H1 (cell line): Measurements from ENCODE around the gene SLPI. TPM values are rescaled to one million over a fixed set of nuclear protein-coding genes. Genes with fewer than 3 reads are reported as not detected.
A peak's percentile ranks its signal among the peaks of the same experiment; 100 is the strongest.

Experiments used
- CTCF ChIA-PET: fragments of 300-600 bp; sonication (Branson Sonifier 250); formaldehyde crosslinking; loops from one replicate; lab custom pipeline; 2021; ENCODE audit not compliant: partially characterized antibody; lab: Charles Lee
- POLR2A ChIA-PET: fragments of 300-600 bp; sonication (Branson Sonifier 250); formaldehyde crosslinking; loops from one replicate; lab custom pipeline; 2021; ENCODE audit warnings: inconsistent platforms; ENCODE audit not compliant: partially characterized antibody; lab: Charles Lee
- DNase-seq, 2 experiments: peaks; one replicate each; pipeline versions ENCODE4 v3.0.0 to v3.0.0-alpha.2; 2010 to 2022; ENCODE audit warnings: low spot score in 2 of 2, low read depth in 1 of 2, mixed read lengths in 1 of 2
- FAIRE-seq: peaks from 2 replicates; lab custom pipeline; 2011; peaks lifted over from hg19 to GRCh38; lab: Jason Lieb, UNC
- H2AFZ ChIP-seq: 2 replicates; pipeline ENCODE4 v1.8.1; 2012; ENCODE audit warnings: low read length, inconsistent platforms
- H2AK5ac ChIP-seq: 2 replicates; pipeline ENCODE4 v1.6.1; 2013; ENCODE audit warnings: low read depth, low read length
- H2BK120ac ChIP-seq: replicated peaks from 2 replicates; pipeline ENCODE3; 2013; ENCODE audit warnings: low read depth, low read length, inconsistent platforms
- H2BK12ac ChIP-seq: 2 replicates; pipeline ENCODE4 v1.6.1; 2013; ENCODE audit warnings: low read depth, low read length
- H2BK15ac ChIP-seq: 2 replicates; pipeline ENCODE4 v1.6.1; 2013; ENCODE audit warnings: low read length
- H2BK20ac ChIP-seq: 2 replicates; pipeline ENCODE4 v1.6.1; 2013; ENCODE audit warnings: low read length
- H2BK5ac ChIP-seq: 2 replicates; pipeline ENCODE4 v1.6.1; 2013; ENCODE audit warnings: low read depth, low read length
- H3K14ac ChIP-seq: 2 replicates; pipeline ENCODE4 v1.6.1; 2013; ENCODE audit warnings: inconsistent platforms; ENCODE audit not compliant: insufficient read length
- H3K18ac ChIP-seq: 2 replicates; pipeline ENCODE4 v1.6.1; 2013; ENCODE audit warnings: low read length; ENCODE audit errors: extremely low read depth
- H3K23ac ChIP-seq: 2 replicates; pipeline ENCODE4 v1.6.1; 2013; ENCODE audit warnings: inconsistent platforms; ENCODE audit not compliant: insufficient read length
- H3K23me2 ChIP-seq: 2 replicates; pipeline ENCODE4 v1.6.1; 2013; ENCODE audit warnings: low read depth, low read length
- H3K27ac ChIP-seq: 2 replicates; pipeline ENCODE4 v1.6.1; 2011; ENCODE audit warnings: low read depth, low read length, inconsistent platforms
- H3K27me3 ChIP-seq, 4 experiments: replicated peaks in 1 of 4; 1 replicate in 1 of 4; 2 replicates in 3 of 4; pipeline versions ENCODE4 v1.6.1 to v1.8.1; 2011 to 2013; ENCODE audit warnings: low read length in 3 of 4, mild to moderate bottlenecking in 3 of 4, inconsistent platforms in 2 of 4, mixed read lengths in 2 of 4, moderate library complexity in 1 of 4; ENCODE audit not compliant: control insufficient read depth in 3 of 4, insufficient read depth in 3 of 4; ENCODE audit errors: extremely low read depth in 1 of 4
- H3K36me3 ChIP-seq, 4 experiments: 2 replicates each; pipeline versions ENCODE4 v1.6.1 to v1.8.1; 2011 to 2013; ENCODE audit warnings: mild to moderate bottlenecking in 4 of 4, low read length in 3 of 4, moderate library complexity in 2 of 4, control low read depth in 1 of 4, inconsistent platforms in 1 of 4; ENCODE audit not compliant: insufficient read depth in 4 of 4, control insufficient read depth in 2 of 4
- H3K4ac ChIP-seq: replicated peaks from 2 replicates; pipeline ENCODE3; 2013; ENCODE audit warnings: low read length, low read depth, mixed read lengths, inconsistent platforms; ENCODE audit not compliant: insufficient read length
- H3K4me1 ChIP-seq, 4 experiments: replicated peaks in 1 of 4; 1 replicate in 1 of 4; 2 replicates in 3 of 4; pipeline versions ENCODE4 v1.6.1 to v1.8.1; 2011 to 2013; ENCODE audit warnings: low read length in 3 of 4, inconsistent platforms in 2 of 4, mixed read lengths in 1 of 4; ENCODE audit not compliant: insufficient read depth in 4 of 4, control insufficient read depth in 3 of 4
- H3K4me2 ChIP-seq, 2 experiments: 2 replicates each; pipeline versions ENCODE4 v1.6.1 to v1.8.1; 2011 to 2013; ENCODE audit warnings: low read depth in 2 of 2, low read length in 2 of 2, control low read depth in 1 of 2, inconsistent platforms in 1 of 2, mild to moderate bottlenecking in 1 of 2; ENCODE audit not compliant: insufficient read depth in 1 of 2
- H3K4me3 ChIP-seq, 4 experiments: fragments of 200-600, 300-600 bp in 1 of 4; sonication (generic), shearing (Covaris generic), sonication (Bioruptor Twin) in 1 of 4; 2 replicates each; pipeline versions ENCODE4 v1.5.1 to v1.8.1; 2011 to 2016; ENCODE audit warnings: low read length in 4 of 4, low read depth in 3 of 4, control low read depth in 2 of 4, inconsistent platforms in 2 of 4, mild to moderate bottlenecking in 2 of 4, mixed read lengths in 1 of 4, moderate library complexity in 1 of 4; ENCODE audit not compliant: insufficient read depth in 2 of 4; ENCODE audit errors: extremely low read depth in 1 of 4
- H3K56ac ChIP-seq: replicated peaks from 2 replicates; pipeline ENCODE3; 2013; ENCODE audit warnings: low read depth, mild to moderate bottlenecking, mixed read lengths, low read length, inconsistent platforms; ENCODE audit not compliant: insufficient read length
- H3K79me1 ChIP-seq: 2 replicates; pipeline ENCODE4 v1.6.1; 2013; ENCODE audit warnings: low read depth, low read length, control low read depth
- H3K79me2 ChIP-seq, 2 experiments: 2 replicates each; pipeline versions ENCODE4 v1.6.1 to v1.8.1; 2012 to 2013; ENCODE audit warnings: low read length in 2 of 2, mild to moderate bottlenecking in 2 of 2, inconsistent platforms in 1 of 2; ENCODE audit not compliant: insufficient read depth in 2 of 2, control insufficient read depth in 1 of 2
- H3K9ac ChIP-seq, 4 experiments: replicated peaks in 1 of 4; 1 replicate in 1 of 4; 2 replicates in 3 of 4; pipeline versions ENCODE4 v1.6.1 to v1.8.1; 2011 to 2013; ENCODE audit warnings: low read depth in 3 of 4, low read length in 3 of 4, control low read depth in 2 of 4, mild to moderate bottlenecking in 2 of 4, moderate library complexity in 2 of 4, inconsistent platforms in 1 of 4; ENCODE audit errors: extremely low read depth in 1 of 4
- H3K9me3 ChIP-seq, 2 experiments: 2 replicates each; pipeline versions ENCODE4 v1.6.1 to v1.8.1; 2012 to 2013; ENCODE audit warnings: mild to moderate bottlenecking in 2 of 2, moderate library complexity in 2 of 2, control low read depth in 1 of 2, inconsistent platforms in 1 of 2, low read depth in 1 of 2, low read length in 1 of 2, mixed read lengths in 1 of 2; ENCODE audit not compliant: insufficient read depth in 2 of 2
- H4K20me1 ChIP-seq, 2 experiments: replicated peaks in 1 of 2; 2 replicates each; pipeline versions ENCODE3 to v1.8.1; 2011 to 2013; ENCODE audit warnings: inconsistent platforms in 2 of 2, low read length in 2 of 2, mild to moderate bottlenecking in 1 of 2; ENCODE audit not compliant: insufficient read depth in 2 of 2, control insufficient read depth in 1 of 2
- H4K5ac ChIP-seq: 2 replicates; pipeline ENCODE4 v1.6.1; 2013; ENCODE audit warnings: low read length, low read depth, mixed read lengths, inconsistent platforms; ENCODE audit not compliant: insufficient read length
- H4K8ac ChIP-seq: 2 replicates; pipeline ENCODE4 v1.8.0; 2013; ENCODE audit warnings: mild to moderate bottlenecking, moderate library complexity, low read length, inconsistent platforms; ENCODE audit not compliant: insufficient read depth; ENCODE audit errors: extremely low read depth
- H4K91ac ChIP-seq: replicated peaks from 2 replicates; pipeline ENCODE3; 2013; ENCODE audit warnings: low read length, mixed read lengths, inconsistent platforms; ENCODE audit not compliant: insufficient read length
- ATF3 ChIP-seq: IDR thresholded peaks from 2 replicates; pipeline ENCODE4 v1.6.1; 2011; ENCODE audit warnings: low read depth, mild to moderate bottlenecking, low read length; ENCODE audit not compliant: insufficient read depth
- CHD1 ChIP-seq: IDR thresholded peaks from 2 replicates; pipeline ENCODE4 v1.6.1; 2012; ENCODE audit warnings: low read depth, low read length, improper control_type of control experiment
- CHD2 ChIP-seq: IDR thresholded peaks from 2 replicates; pipeline ENCODE4 v1.6.1; 2012; ENCODE audit warnings: low read length, improper control_type of control experiment
- EP300 ChIP-seq, 2 experiments: IDR thresholded peaks; 1 replicate in 1 of 2; 2 replicates in 1 of 2; pipeline ENCODE4 v1.6.1; 2011 to 2012; ENCODE audit warnings: low read depth in 2 of 2, low read length in 2 of 2, mild to moderate bottlenecking in 2 of 2, borderline replicate concordance in 1 of 2, inconsistent platforms in 1 of 2, moderate library complexity in 1 of 2
- KDM1A ChIP-seq: fragments of 200-600, 300-600 bp; sonication (generic); IDR thresholded peaks from 2 replicates; pipeline ENCODE4 v1.7.1; 2016; ENCODE audit warnings: mild to moderate bottlenecking, low read length, borderline replicate concordance
- KDM5A ChIP-seq: fragments of 200-600 bp; IDR thresholded peaks from 2 replicates; pipeline ENCODE4 v1.7.1; 2012; ENCODE audit warnings: mild to moderate bottlenecking, low read length, inconsistent platforms, mixed read lengths
- NANOG ChIP-seq: IDR thresholded peaks from 2 replicates; pipeline ENCODE4 v1.6.1; 2011; ENCODE audit warnings: low read length, low read depth, mild to moderate bottlenecking, inconsistent platforms; ENCODE audit not compliant: insufficient read depth, poor library complexity, severe bottlenecking
- POLR2A ChIP-seq, 2 experiments: IDR thresholded peaks; 1 replicate in 1 of 2; 2 replicates in 1 of 2; pipeline ENCODE4 v1.6.1; 2011; ENCODE audit warnings: low read depth in 2 of 2, low read length in 2 of 2, mild to moderate bottlenecking in 2 of 2; ENCODE audit errors: control extremely low read depth in 1 of 2
- SAP30 ChIP-seq: fragments of 300-600 bp; sonication (generic); IDR thresholded peaks from 2 replicates; pipeline ENCODE4 v1.7.1; 2012; ENCODE audit warnings: low read length, moderate library complexity, mild to moderate bottlenecking, inconsistent platforms; ENCODE audit not compliant: insufficient read depth, insufficient replicate concordance
- TAF7 ChIP-seq: optimal IDR thresholded peaks from 2 replicates; pipeline ENCODE3; 2011; ENCODE audit warnings: low read depth, mild to moderate bottlenecking, inconsistent platforms, low read length, moderate library complexity, borderline replicate concordance
- TCF12 ChIP-seq: IDR thresholded peaks from 2 replicates; pipeline ENCODE4 v1.6.1; 2011; ENCODE audit warnings: low read depth, mild to moderate bottlenecking, low read length
- WGBS, 2 experiments: shearing (Covaris generic) in 1 of 2; methylation state at CpG; one replicate each; pipeline versions ENCODE4 v1.1.6 to v1.1.7; 2013 to 2015; ENCODE audit warnings: low lambda C conversion rate in 2 of 2, mixed read lengths in 2 of 2, inconsistent platforms in 1 of 2, low coverage in 1 of 2, missing lambda C conversion rate in 1 of 2; ENCODE audit not compliant: insufficient replicate concordance in 2 of 2, insufficient coverage in 1 of 2, insufficient read length in 1 of 2; ENCODE audit errors: extremely low coverage in 1 of 2, missing lambda C conversion rate in 1 of 2; 5-methylcytosine and 5-hydroxymethylcytosine counted together
- polyA plus RNA-seq, 7 experiments: library from polyadenylated mRNA; depleted of rRNA in 3 of 7; stranded (reverse) in 5 of 7; unstranded in 2 of 7; fragments of >200 nt in 5 of 7; fragments of 200-250 nt in 2 of 7; gene quantifications; 1 replicate in 5 of 7; 2 replicates in 1 of 7; 4 replicates in 1 of 7; pipeline versions ENCODE4 v1.2.1 to v1.2.3, GENCODE V29; 2011 to 2013; ENCODE audit warnings: missing spikeins in 2 of 7, mixed read lengths in 2 of 7
- total RNA-seq: library from RNA; stranded (reverse); fragmentation: NEBNext Ultra II Directional; extraction: Animal tissue kit (Norgen Biotek cat#: 25700); gene quantifications from 2 replicates; pipeline ENCODE4 v1.2.1, GENCODE V29; 2021

Gene SLPI
- total and polyA plus RNA-seq, 2 of the 8 experiments (the other 6 are each of a cell fraction or from before 2014, with no cell fraction given): not detected

DNA sequence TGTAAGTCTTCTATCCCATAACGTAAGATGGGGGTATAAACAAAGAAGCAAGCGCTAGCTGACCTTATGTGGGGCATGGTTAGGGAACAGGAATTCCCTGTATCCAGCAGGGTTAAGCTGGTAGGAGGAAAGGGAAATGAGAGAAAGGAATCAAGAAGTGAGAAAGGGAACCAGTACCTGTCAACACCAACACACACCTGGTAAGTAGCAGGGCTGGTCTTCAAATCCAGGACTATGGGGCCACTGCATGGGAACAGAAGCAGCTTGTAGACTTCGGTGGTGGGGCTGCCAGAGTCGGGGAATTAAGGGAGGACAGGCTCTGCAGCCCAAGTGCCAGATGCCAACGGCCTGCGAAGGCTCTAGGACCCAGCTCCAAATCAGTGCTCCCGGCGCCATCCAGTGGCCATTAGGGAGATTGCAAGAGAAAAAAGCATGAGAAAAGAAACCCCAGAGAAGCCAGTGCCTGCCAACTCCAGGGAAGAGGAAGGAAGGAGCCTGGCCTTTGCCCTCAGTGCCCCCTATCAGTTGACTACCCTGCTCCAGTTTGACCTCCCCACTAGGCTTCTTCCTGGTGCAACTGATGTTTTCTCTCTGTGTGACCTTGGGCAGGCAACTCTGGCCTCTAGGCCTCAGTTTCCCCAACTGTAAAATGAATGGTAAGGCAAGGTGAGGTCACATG lies 36.5 kb upstream of the SLPI start:
- H3K79me2 ChIP-seq: no peaks in the 10 kb centered on the region
- POLR2A ChIA-PET: no interaction called here
- H3K4me1 ChIP-seq: peaks cover 0 to 3% (median 0%) of the 10 kb centered on the region in 4 experiments; a peak in 3 of 7 replicates
- no peak overlapping the region for H4K5ac ChIP-seq
- H2AK5ac ChIP-seq: no peak overlapping the region
- DNase-seq: peak; percentile 65 to 90
- peak overlapping the region; percentile 75; the same call in 1 of the 2 replicates for H2BK15ac ChIP-seq
- H3K18ac ChIP-seq: no peak overlapping the region
- H3K56ac ChIP-seq: no peak overlapping the region
- no peak overlapping the region for H3K9ac ChIP-seq
- peaks cover 0 to 20% (median 11%) of the 10 kb centered on the region in 4 experiments; a peak in 6 of 7 replicates for H3K27me3 ChIP-seq
- peak overlapping the region; percentile 87 for H2AFZ ChIP-seq
- peak overlapping the region; percentile 4; the same call in 1 of the 2 replicates for H2BK12ac ChIP-seq
- H2BK20ac ChIP-seq: no peak overlapping the region
- 33% methylated on average over 8 of the region's 8 CpGs; no CpG with 5 or more reads in 1 of the 2 experiments for WGBS, 2 experiments
- no peak overlapping the region for H3K4me2 ChIP-seq
- no peak overlapping the region for H4K91ac ChIP-seq
- FAIRE-seq: peak; percentile 72
- H2BK5ac ChIP-seq: 0 out of 2 replicates have a peak overlapping the region, but pooled peaks have one; percentile 30
- H3K27ac ChIP-seq: no peak overlapping the region
- H3K36me3 ChIP-seq: 0 out of 8 replicates have a peak, but pooled peaks cover 0 to 3% (median 0%) of the 10 kb centered on the region in 4 experiments
- no peak overlapping the region for H3K23ac ChIP-seq
- CTCF ChIA-PET: interaction anchor here (0.6 to 6.2 kb wide), 52 partner anchors 8 to 611 kb away, joined by 3 to 104 read pairs (median 4); partner anchors contain the start of genes KCNS1, MATN4, RBPJL and SEMG1
- peaks cover 7% of the 10 kb centered on the region; the same call in 1 of the 2 replicates for H3K23me2 ChIP-seq
- H3K4ac ChIP-seq: no peak overlapping the region
- no peaks in the 10 kb centered on the region for H3K79me1 ChIP-seq
- no peak overlapping the region for H3K14ac ChIP-seq
- H2BK120ac ChIP-seq: no peak overlapping the region
- no peak overlapping the region for H3K4me3 ChIP-seq
- no peak overlapping the region for H4K8ac ChIP-seq
- H4K20me1 ChIP-seq: no peaks in the 10 kb centered on the region
- H3K9me3 ChIP-seq: peaks cover 8 to 12% of the 10 kb centered on the region in 2 experiments
- TF ChIP-seq TAF7 (no peak), ATF3 (no peak), KDM5A (no peak), EP300 (IDR thresholded peaks at IDR 0.05; ENCODE audit: borderline replicate concordance in 1 of 2, low read depth in 2 of 2, low read length in 2 of 2) (no peak; a peak in 1 of 3 replicates), KDM1A (no peak), NANOG (no peak), SAP30 (no peak), TCF12 (0 out of 2 replicates have a peak, but pooled peaks have one; percentile 50), POLR2A (IDR thresholded peaks at IDR 0.05; ENCODE audit: control extremely low read depth in 1 of 2, low read depth in 2 of 2, low read length in 2 of 2) (no peak), CHD1 (no peak), CHD2 (0 out of 2 replicates have a peak, but pooled peaks have one; percentile 5)
